SW 1271 (cell line): ENCODE measurements around the gene ZMYND8.
"Not testable (repeated sequence)": the region's sequence is repeated elsewhere in the genome, so short reads cannot be mapped to it uniquely, and the experiment has no call there.

Experiments
- DNase-seq, 2 experiments: peaks; one replicate each; lab custom pipeline; 2025; lab: John Stamatoyannopoulos, UW

Gene ZMYND8

GRCh38 chr20:47246061-47246777 is 110.3 kb downstream of the ZMYND8 start:
- no peak for DNase-seq

GRCh38 chr20:47245166-47245565 is 111.3 kb downstream of the ZMYND8 start:
- not testable (repeated sequence) for DNase-seq

GRCh38 chr20:47244451-47244850 is 112.0 kb downstream of the ZMYND8 start:
- no peak for DNase-seq

GRCh38 chr20:47243532-47244305 is 112.8 kb downstream of the ZMYND8 start:
- DNase-seq, result no peak

GRCh38 chr20:47243003-47243402 is 113.5 kb downstream of the ZMYND8 start:
- DNase-seq, result no peak

- no peak for DNase-seq
Observed at GRCh38 chr20:47241345-47241781, 115.1 kb downstream of the ZMYND8 start.

GRCh38 chr20:47240096-47240495 is 116.4 kb downstream of the ZMYND8 start:
- DNase-seq, result not testable (repeated sequence)

- no peak for DNase-seq
Observed at GRCh38 chr20:47239719-47240067, 116.8 kb downstream of the ZMYND8 start.

- DNase-seq, result no peak
Observed at GRCh38 chr20:47238780-47239718, 117.5 kb downstream of the ZMYND8 start.

GRCh38 chr20:47237715-47238114 is 118.8 kb downstream of the ZMYND8 start:
- no peak for DNase-seq

GRCh38 chr20:47236639-47236900 is 119.9 kb downstream of the ZMYND8 start:
- DNase-seq, result no peak

- DNase-seq, result no peak
Observed at GRCh38 chr20:47235853-47236638, 120.5 kb downstream of the ZMYND8 start.

- DNase-seq, result no peak
Observed at GRCh38 chr20:47235111-47235510, 121.4 kb downstream of the ZMYND8 start.

GRCh38 chr20:47233333-47234188 is 122.9 kb downstream of the ZMYND8 start:
- DNase-seq, result no peak

- DNase-seq, result no peak
Observed at GRCh38 chr20:47232518-47232917, 124.0 kb downstream of the ZMYND8 start.

GRCh38 chr20:47231382-47232039 is 125.0 kb downstream of the ZMYND8 start:
- DNase-seq, result no peak

GRCh38 chr20:47230811-47231256 is 125.7 kb downstream of the ZMYND8 start:
- no peak for DNase-seq

- DNase-seq, result no peak
Observed at GRCh38 chr20:47228654-47229053, 127.8 kb downstream of the ZMYND8 start.

- no peak for DNase-seq
Observed at GRCh38 chr20:47227576-47227975, 128.9 kb downstream of the ZMYND8 start.

- no peak for DNase-seq
Observed at GRCh38 chr20:47227119-47227518, 129.4 kb downstream of the ZMYND8 start.
